Endothelial cell (in vitro differentiated cells): ENCODE measurements around the gene DDOST. TPM values are rescaled to one million over a fixed set of nuclear protein-coding genes. Genes with fewer than 3 reads are reported as not detected.

Experiments used
- DNase-seq: peaks from one replicate; pipeline ENCODE4 v3.0.0; 2021; ENCODE audit warnings: low spot score
- H3K27ac Mint-ChIP-seq: one replicate; pipeline ENCODE4 v1.8.0; 2021; ENCODE audit warnings: mixed read lengths, inconsistent platforms; ENCODE audit not compliant: unreplicated experiment
- H3K27me3 Mint-ChIP-seq: one replicate; pipeline ENCODE4 v1.8.0; 2021; ENCODE audit warnings: mild to moderate bottlenecking, moderate library complexity, mixed read lengths, inconsistent platforms; ENCODE audit not compliant: unreplicated experiment
- H3K36me3 Mint-ChIP-seq: one replicate; pipeline ENCODE4 v1.8.0; 2021; ENCODE audit warnings: mild to moderate bottlenecking, low read depth, mixed read lengths, inconsistent platforms; ENCODE audit not compliant: unreplicated experiment
- H3K4me1 Mint-ChIP-seq: one replicate; pipeline ENCODE4 v1.8.0; 2021; ENCODE audit warnings: mild to moderate bottlenecking, mixed read lengths, inconsistent platforms; ENCODE audit not compliant: unreplicated experiment
- H3K4me3 Mint-ChIP-seq: one replicate; pipeline ENCODE4 v1.8.0; 2021; ENCODE audit warnings: mild to moderate bottlenecking, mixed read lengths, inconsistent platforms; ENCODE audit not compliant: unreplicated experiment
- H3K9me3 Mint-ChIP-seq: one replicate; pipeline ENCODE4 v1.8.0; 2021; ENCODE audit warnings: mixed read lengths, inconsistent platforms; ENCODE audit not compliant: unreplicated experiment
- CTCF ChIP-seq: fragments of 200-600 bp; sonication (generic); IDR thresholded peaks from one replicate; pipeline ENCODE4 v1.5.0; 2021; ENCODE audit warnings: antibody characterized with exemption; ENCODE audit not compliant: unreplicated experiment
- total RNA-seq: library from RNA; stranded (reverse); fragmentation: NEBNext Ultra II Directional; extraction: Animal tissue kit (Norgen Biotek cat#: 25700); gene quantifications from one replicate; pipeline ENCODE4 v1.2.1, GENCODE V29; 2021; ENCODE audit not compliant: unreplicated experiment

DDOST gene
- total RNA-seq, 1 donor from 2014 or later: 235 TPM

GRCh38 chr1:20603504-20604464 lies 57.4 kb downstream of the DDOST start:
- H3K36me3 Mint-ChIP-seq: no peaks in the 10 kb centered on the region
- H3K27me3 Mint-ChIP-seq: peaks cover 3% of the 10 kb centered on the region
- no peak for DNase-seq
- no peak overlapping the region for H3K27ac Mint-ChIP-seq
- no peaks in the 10 kb centered on the region for H3K9me3 Mint-ChIP-seq
- H3K4me1 Mint-ChIP-seq: peaks cover 4% of the 10 kb centered on the region
- TF ChIP-seq CTCF: no peak
- H3K4me3 Mint-ChIP-seq: no peak overlapping the region

- H3K27ac Mint-ChIP-seq: no peak overlapping the region
- TF ChIP-seq CTCF: no peak
- no peak overlapping the region for H3K4me3 Mint-ChIP-seq
- no peaks in the 10 kb centered on the region for H3K9me3 Mint-ChIP-seq
- no peaks in the 10 kb centered on the region for H3K36me3 Mint-ChIP-seq
- H3K27me3 Mint-ChIP-seq: peaks cover 3% of the 10 kb centered on the region
- no peak for DNase-seq
- peaks cover 7% of the 10 kb centered on the region for H3K4me1 Mint-ChIP-seq
Observed at GRCh38 chr1:20602851-20603450, 58.2 kb downstream of the DDOST start.

Other genes starting within 250 kb of the DDOST start
- 0.28 TPM for gene CAMK2N1, start 175.2 kb downstream of the DDOST start, total RNA-seq
- 31.5 TPM for gene MUL1, start 153.2 kb downstream of the DDOST start, total RNA-seq
- gene FAM43B, start 108.8 kb downstream of the DDOST start, total RNA-seq: 1.7 TPM
- gene CDA, start 72.3 kb downstream of the DDOST start, total RNA-seq: 1.1 TPM
- 40.0 TPM for gene PINK1, start 27.9 kb downstream of the DDOST start, total RNA-seq
- 1.8 TPM for gene KIF17, start 56.6 kb upstream of the DDOST start, total RNA-seq
- 0.26 TPM for gene SH2D5, start 71.3 kb upstream of the DDOST start, total RNA-seq
- 164 TPM for gene HP1BP3, start 125.9 kb upstream of the DDOST start, total RNA-seq